Sigmoid colon (tissue), 4 donors: ENCODE measurements around the gene FBXW8.

Experiments used
- EP300 ChIP-seq, 4 donors: sonication (generic); formaldehyde crosslinking; IDR thresholded peaks; one replicate each; pipeline ENCODE4 v1.6.1; 2017; ENCODE audit warnings: antibody characterized with exemption in 4 of 4
- POLR2A ChIP-seq, 2 donors: fragments of 450-650 bp; IDR thresholded peaks; one replicate each; pipeline ENCODE4 v1.6.1; 2016; ENCODE audit warnings: antibody characterized with exemption in 2 of 2, mild to moderate bottlenecking in 2 of 2, moderate library complexity in 2 of 2
- TF ChIP-seq, protein P1 (sequence below), 4 experiments: fragments of 450-650 bp in 3 of 4; fragments of 200-600 bp in 1 of 4; IDR thresholded peaks; one replicate each; pipeline ENCODE4 v1.5.1; 2016 to 2019; ENCODE audit warnings: antibody characterized with exemption in 4 of 4, mild to moderate bottlenecking in 3 of 4, moderate library complexity in 2 of 4

DNA sequence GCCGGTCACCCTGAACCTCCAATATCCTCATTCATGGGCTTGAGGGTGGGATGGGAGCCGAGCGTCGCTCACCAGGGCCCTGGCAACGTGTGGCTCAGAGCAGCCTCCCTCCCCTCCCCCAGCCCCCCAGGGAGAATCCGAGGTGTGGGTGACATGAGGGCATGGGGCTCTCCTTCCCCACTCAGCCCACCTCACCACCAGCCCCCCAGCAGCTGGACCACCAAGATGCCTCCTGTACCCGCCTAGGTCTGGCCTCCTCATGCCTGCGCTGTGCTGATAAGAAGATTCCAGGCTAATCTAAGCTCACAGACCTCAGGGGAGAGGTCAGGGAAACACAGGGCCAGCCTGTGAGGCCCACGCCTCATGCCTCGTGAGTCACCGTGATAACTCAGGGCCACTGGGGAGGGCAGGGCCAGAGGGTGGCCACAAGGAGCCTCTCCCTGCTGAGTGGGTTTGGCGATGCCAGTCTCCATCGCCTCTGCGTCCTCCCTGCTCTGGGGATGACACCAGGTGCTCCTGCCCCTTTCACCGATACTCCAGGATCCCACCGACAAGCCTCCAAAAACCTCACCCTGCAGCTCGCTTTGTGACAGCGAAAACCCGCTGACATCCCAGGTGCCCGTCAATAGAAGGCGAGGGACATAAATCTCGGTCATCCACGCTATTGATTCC lies 131.6 kb downstream of the FBXW8 start:
- no peak for TF ChIP-seq POLR2A (IDR thresholded peaks at IDR 0.05)
- TF ChIP-seq, protein P1, sequence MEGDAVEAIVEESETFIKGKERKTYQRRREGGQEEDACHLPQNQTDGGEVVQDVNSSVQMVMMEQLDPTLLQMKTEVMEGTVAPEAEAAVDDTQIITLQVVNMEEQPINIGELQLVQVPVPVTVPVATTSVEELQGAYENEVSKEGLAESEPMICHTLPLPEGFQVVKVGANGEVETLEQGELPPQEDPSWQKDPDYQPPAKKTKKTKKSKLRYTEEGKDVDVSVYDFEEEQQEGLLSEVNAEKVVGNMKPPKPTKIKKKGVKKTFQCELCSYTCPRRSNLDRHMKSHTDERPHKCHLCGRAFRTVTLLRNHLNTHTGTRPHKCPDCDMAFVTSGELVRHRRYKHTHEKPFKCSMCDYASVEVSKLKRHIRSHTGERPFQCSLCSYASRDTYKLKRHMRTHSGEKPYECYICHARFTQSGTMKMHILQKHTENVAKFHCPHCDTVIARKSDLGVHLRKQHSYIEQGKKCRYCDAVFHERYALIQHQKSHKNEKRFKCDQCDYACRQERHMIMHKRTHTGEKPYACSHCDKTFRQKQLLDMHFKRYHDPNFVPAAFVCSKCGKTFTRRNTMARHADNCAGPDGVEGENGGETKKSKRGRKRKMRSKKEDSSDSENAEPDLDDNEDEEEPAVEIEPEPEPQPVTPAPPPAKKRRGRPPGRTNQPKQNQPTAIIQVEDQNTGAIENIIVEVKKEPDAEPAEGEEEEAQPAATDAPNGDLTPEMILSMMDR (IDR thresholded peaks at IDR 0.05), result no peak
- no peak for TF ChIP-seq EP300 (IDR thresholded peaks at IDR 0.05)
